Neuronal stem cell (in vitro differentiated cells): Measurements from ENCODE around the gene ABCC1.

Experiments
- DNase-seq: peaks from one replicate; pipeline ENCODE4 v3.0.0-alpha.2; 2013; ENCODE audit warnings: low spot score
- H2AFZ ChIP-seq: one replicate; pipeline ENCODE4 v1.6.1; 2013; ENCODE audit warnings: mild to moderate bottlenecking, low read length, inconsistent platforms
- H2AK5ac ChIP-seq: 2 replicates; pipeline ENCODE4 v1.6.1; 2013; ENCODE audit warnings: low read depth, mild to moderate bottlenecking, inconsistent platforms, low read length, moderate library complexity, mixed read lengths
- H2BK120ac ChIP-seq: 2 replicates; pipeline ENCODE4 v1.6.1; 2013; ENCODE audit warnings: low read depth, mild to moderate bottlenecking, inconsistent platforms, low read length, moderate library complexity, mixed read lengths
- H2BK12ac ChIP-seq: one replicate; pipeline ENCODE4 v1.6.1; 2013; ENCODE audit warnings: low read length, inconsistent platforms
- H2BK15ac ChIP-seq: 2 replicates; pipeline ENCODE4 v1.6.1; 2013; ENCODE audit warnings: mild to moderate bottlenecking, low read length, inconsistent platforms, mixed read lengths
- H2BK5ac ChIP-seq: one replicate; pipeline ENCODE4 v1.6.1; 2013; ENCODE audit warnings: inconsistent platforms, mild to moderate bottlenecking, low read length, moderate library complexity
- H3K14ac ChIP-seq: one replicate; pipeline ENCODE4 v1.6.1; 2013; ENCODE audit warnings: low read length, inconsistent platforms
- H3K18ac ChIP-seq: 2 replicates; pipeline ENCODE4 v1.6.1; 2013; ENCODE audit warnings: low read length, inconsistent platforms
- H3K23ac ChIP-seq: 2 replicates; pipeline ENCODE4 v1.6.1; 2013; ENCODE audit warnings: low read depth, mild to moderate bottlenecking, mixed read lengths, low read length, inconsistent platforms; ENCODE audit not compliant: poor library complexity
- H3K27ac ChIP-seq: replicated peaks from 3 replicates; pipeline ENCODE4 v1.5.1; 2013; ENCODE audit warnings: low read length, inconsistent platforms
- H3K27me3 ChIP-seq, 3 experiments: 2 replicates each; pipeline ENCODE4 v1.6.1; 2013; ENCODE audit warnings: low read length in 3 of 3, mild to moderate bottlenecking in 2 of 3, inconsistent platforms in 1 of 3, low read depth in 1 of 3, mixed read lengths in 1 of 3, moderate library complexity in 1 of 3; ENCODE audit not compliant: control insufficient read depth in 3 of 3, insufficient read depth in 3 of 3
- H3K36me3 ChIP-seq, 2 donors: replicated peaks in 1 of 2; 2 replicates each; pipeline ENCODE4 v1.6.1; 2013; ENCODE audit warnings: low read length in 2 of 2; ENCODE audit not compliant: control insufficient read depth in 2 of 2, insufficient read depth in 2 of 2
- H3K4ac ChIP-seq: 2 replicates; pipeline ENCODE4 v1.6.1; 2013; ENCODE audit warnings: inconsistent platforms, mild to moderate bottlenecking, low read length, moderate library complexity
- H3K4me1 ChIP-seq, 2 donors: 1 replicate in 1 of 2; 2 replicates in 1 of 2; pipeline ENCODE4 v1.6.1; 2013; ENCODE audit warnings: low read length in 2 of 2, low read depth in 1 of 2; ENCODE audit not compliant: control insufficient read depth in 2 of 2, insufficient read depth in 1 of 2
- H3K4me2 ChIP-seq: one replicate; pipeline ENCODE4 v1.6.1; 2013; ENCODE audit warnings: mild to moderate bottlenecking, low read length, inconsistent platforms; ENCODE audit not compliant: insufficient read depth, poor library complexity, severe bottlenecking
- H3K4me3 ChIP-seq, 2 donors: 2 replicates each; pipeline ENCODE4 v1.5.1; 2013; ENCODE audit warnings: low read length in 2 of 2, mild to moderate bottlenecking in 2 of 2, inconsistent platforms in 1 of 2, moderate library complexity in 1 of 2
- H3K79me1 ChIP-seq: one replicate; pipeline ENCODE4 v1.6.1; 2013; ENCODE audit warnings: low read depth, mild to moderate bottlenecking, inconsistent platforms, low read length, moderate library complexity
- H3K9ac ChIP-seq: one replicate; pipeline ENCODE4 v1.6.1; 2013; ENCODE audit warnings: mild to moderate bottlenecking, low read depth, low read length, inconsistent platforms; ENCODE audit not compliant: poor library complexity
- H3K9me3 ChIP-seq, 2 donors: replicated peaks in 1 of 2; 2 replicates each; pipeline versions ENCODE3 to v1.6.1; 2013; ENCODE audit warnings: low read length in 2 of 2, mild to moderate bottlenecking in 2 of 2, inconsistent platforms in 1 of 2, low read depth in 1 of 2, mixed read lengths in 1 of 2, moderate library complexity in 1 of 2; ENCODE audit not compliant: control insufficient read depth in 2 of 2, insufficient read depth in 1 of 2
- H4K8ac ChIP-seq: one replicate; pipeline ENCODE4 v1.6.1; 2013; ENCODE audit warnings: low read depth, mild to moderate bottlenecking, inconsistent platforms, low read length, moderate library complexity
- H4K91ac ChIP-seq: one replicate; pipeline ENCODE4 v1.6.1; 2013; ENCODE audit warnings: low read length, low read depth, mild to moderate bottlenecking, inconsistent platforms; ENCODE audit not compliant: poor library complexity
- WGBS, 2 donors: extraction: QIAGEN DNeasy Blood & Tissue Kit; methylation state at CpG; one replicate each; pipeline ENCODE4 v1.1.7; 2013; ENCODE audit warnings: missing lambda C conversion rate in 2 of 2, mixed read lengths in 1 of 2; ENCODE audit not compliant: insufficient read length in 2 of 2, insufficient replicate concordance in 1 of 2; ENCODE audit errors: extremely low coverage in 2 of 2; 5-methylcytosine and 5-hydroxymethylcytosine counted together

The ABCC1 gene

DNA sequence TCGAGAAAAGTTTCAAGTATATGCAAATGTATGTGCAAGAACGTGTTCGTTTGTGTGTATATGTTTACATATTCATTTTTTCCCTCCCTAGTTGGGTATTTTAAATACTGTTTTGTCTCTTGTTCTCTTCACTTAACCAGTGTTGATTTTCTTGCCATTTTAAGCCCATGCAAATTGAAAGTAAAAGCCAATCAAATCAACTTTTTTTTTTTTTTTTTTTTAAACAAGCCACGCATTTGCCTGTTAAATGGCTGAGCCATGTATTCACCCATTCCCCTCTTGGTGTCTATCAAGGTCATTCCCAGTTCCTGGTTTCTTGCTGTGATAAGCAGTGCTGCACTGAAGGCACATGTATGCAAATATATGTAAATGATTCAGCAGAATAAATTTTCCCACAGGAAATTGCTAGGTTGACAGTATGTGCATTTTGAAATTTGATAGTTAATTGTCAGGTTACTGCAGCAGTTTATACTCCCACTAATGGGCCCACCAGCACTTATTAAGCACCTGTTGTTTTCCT, 12.2 kb downstream of the ABCC1 start:
- Histone ChIP-seq H3K27ac (no peak overlapping the region), H2BK12ac (no peak overlapping the region), H3K4me2 (no peak overlapping the region), H3K27me3 (no peaks in the 10 kb centered on the region), H2AK5ac (no peak overlapping the region), H2BK5ac (no peak overlapping the region), H2BK15ac (no peak overlapping the region), H3K18ac (no peak overlapping the region), H3K14ac (no peak overlapping the region), H3K4me3 (no peak overlapping the region), H4K8ac (no peak overlapping the region), H3K4me1 (peaks cover 0 to 15% of the 10 kb centered on the region in 2 donors), H4K91ac (no peak overlapping the region), H3K4ac (no peak overlapping the region), H3K23ac (no peak overlapping the region), H3K79me1 (peaks cover 9% of the 10 kb centered on the region), H3K9me3 (peaks cover 0 to 4% of the 10 kb centered on the region in 2 donors), H3K36me3 (peaks cover 0 to 2% of the 10 kb centered on the region in 2 donors), H2AFZ (no peak overlapping the region), H3K9ac (no peak overlapping the region), H2BK120ac (no peak overlapping the region)
- WGBS, 2 donors: no CpG with 5 or more reads among the region's 4 CpGs
- no peak for DNase-seq

DNA sequence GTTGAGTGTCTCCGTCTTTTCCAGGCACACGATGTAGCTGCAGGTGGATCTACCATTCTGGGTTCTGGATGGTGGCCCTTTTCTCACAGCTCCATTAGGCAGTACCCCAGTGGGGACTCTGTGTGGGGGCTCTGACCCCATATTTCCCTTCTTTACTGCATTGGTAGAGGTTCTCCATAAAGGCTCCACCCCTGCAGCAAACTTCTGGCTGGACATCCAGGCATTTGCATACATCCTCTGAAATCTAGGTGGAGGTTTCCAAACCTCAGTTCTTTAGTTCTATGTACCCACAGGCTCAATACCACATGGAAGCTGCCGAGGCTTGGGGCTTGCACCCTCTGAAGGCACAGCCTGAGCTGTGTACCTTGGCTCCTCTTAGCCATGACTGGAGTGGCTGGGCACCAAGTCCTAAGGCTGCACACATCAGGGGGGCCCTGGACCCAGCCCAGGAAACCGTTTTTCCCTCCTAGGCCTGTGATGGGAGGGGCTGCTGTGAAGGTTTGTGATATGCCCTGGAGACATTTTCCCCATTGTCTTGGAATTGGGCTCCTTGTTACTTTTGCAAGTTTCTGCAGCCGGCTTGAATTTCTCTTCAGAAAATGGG, 14.0 kb downstream of the ABCC1 start:
- Histone ChIP-seq H2AK5ac (no peak overlapping the region), H2BK12ac (no peak overlapping the region), H3K18ac (no peak overlapping the region), H3K4ac (no peak overlapping the region), H3K23ac (no peak overlapping the region), H2BK120ac (no peak overlapping the region), H3K14ac (no peak overlapping the region), H3K9ac (no peak overlapping the region), H3K4me2 (no peak overlapping the region), H3K27me3 (no peaks in the 10 kb centered on the region), H2BK15ac (no peak overlapping the region), H3K4me1 (peaks cover 0 to 13% of the 10 kb centered on the region in 2 donors), H2AFZ (no peak overlapping the region), H3K36me3 (peaks cover 0 to 2% of the 10 kb centered on the region in 2 donors), H4K91ac (no peak overlapping the region), H2BK5ac (no peak overlapping the region), H3K4me3 (no peak overlapping the region), H3K79me1 (peaks cover 9% of the 10 kb centered on the region), H4K8ac (no peak overlapping the region), H3K27ac (no peak overlapping the region), H3K9me3 (peaks cover 0 to 4% of the 10 kb centered on the region in 2 donors)
- no peak for DNase-seq
- WGBS, 2 donors: no CpG with 5 or more reads among the region's 5 CpGs

DNA sequence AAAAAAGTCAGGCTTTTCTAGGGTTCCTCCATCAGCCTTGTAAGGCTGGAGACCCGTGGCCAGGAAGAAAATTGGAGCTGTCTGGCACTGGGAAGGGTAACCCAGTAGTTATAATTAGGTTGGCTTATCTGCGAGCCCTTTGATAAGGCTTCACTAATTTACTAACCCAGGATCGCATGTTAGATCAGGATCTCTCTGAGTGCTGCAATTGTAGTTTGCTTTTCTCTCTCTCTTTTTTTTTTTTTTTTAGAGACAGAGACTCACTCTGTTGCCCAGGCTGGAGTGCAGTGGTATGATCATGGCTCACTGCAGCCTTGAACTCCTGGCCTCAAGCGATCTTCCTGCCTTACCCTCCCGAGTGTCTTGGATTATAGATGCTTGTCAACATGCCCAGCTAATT, 17.0 kb downstream of the ABCC1 start:
- no CpG with 5 or more reads among the region's 5 CpGs for WGBS, 2 donors
- no peak for DNase-seq
- no peak overlapping the region for H4K8ac ChIP-seq
- no peak overlapping the region for H4K91ac ChIP-seq
- no peaks in the 10 kb centered on the region for H3K36me3 ChIP-seq
- H3K4me2 ChIP-seq: no peak overlapping the region
- no peak overlapping the region for H2BK15ac ChIP-seq
- peaks cover 5 to 7% of the 10 kb centered on the region in 2 donors for H3K9me3 ChIP-seq
- no peak overlapping the region for H3K14ac ChIP-seq
- peaks cover 13% of the 10 kb centered on the region for H3K79me1 ChIP-seq
- H3K4ac ChIP-seq: no peak overlapping the region
- H2BK12ac ChIP-seq: no peak overlapping the region
- no peak overlapping the region for H2BK5ac ChIP-seq
- no peak overlapping the region for H2BK120ac ChIP-seq
- H3K27me3 ChIP-seq: no peaks in the 10 kb centered on the region
- no peak overlapping the region for H3K18ac ChIP-seq
- H3K4me1 ChIP-seq: peaks cover 0 to 4% of the 10 kb centered on the region in 2 donors
- H3K4me3 ChIP-seq: no peak overlapping the region
- no peak overlapping the region for H3K9ac ChIP-seq
- H3K27ac ChIP-seq: no peak overlapping the region
- no peak overlapping the region for H3K23ac ChIP-seq
- H2AK5ac ChIP-seq: no peak overlapping the region
- H2AFZ ChIP-seq: no peak overlapping the region

DNA sequence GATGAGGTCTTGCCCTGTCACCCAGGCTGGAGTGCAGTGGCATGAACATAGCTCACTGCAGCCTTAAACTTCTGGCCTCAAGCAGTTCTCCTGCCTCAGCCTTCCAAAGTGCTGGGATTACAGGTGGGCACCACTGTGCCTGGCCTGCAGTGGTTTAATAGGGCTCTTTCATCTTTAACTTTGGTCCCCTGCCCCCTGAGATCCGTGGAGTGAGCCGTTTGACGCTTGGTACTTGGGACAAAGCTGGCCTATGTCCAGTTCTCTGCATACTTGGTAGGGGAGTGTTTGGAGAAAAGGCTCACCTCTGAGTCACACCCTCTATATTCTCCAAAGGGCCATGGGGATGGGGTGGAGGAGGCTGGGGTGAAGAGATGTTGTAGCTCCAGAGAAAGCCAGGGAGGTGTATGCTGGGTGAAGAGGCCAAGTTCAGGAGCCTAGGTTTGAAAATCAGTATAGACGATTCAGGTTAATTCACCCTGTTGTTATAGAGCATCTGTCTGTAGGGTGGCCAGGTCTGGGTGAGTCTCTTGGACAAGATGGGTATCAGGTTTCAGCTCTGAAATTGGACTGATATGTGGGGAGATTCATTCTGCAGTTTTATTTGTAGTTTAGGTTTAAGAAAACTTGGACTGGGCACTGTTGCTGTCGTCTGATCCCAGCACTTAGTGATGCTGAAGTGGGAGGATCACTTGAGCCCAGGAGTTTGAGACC, 17.6 kb downstream of the ABCC1 start:
- no peak overlapping the region for H3K4me2 ChIP-seq
- DNase-seq: no peak
- H3K36me3 ChIP-seq: no peaks in the 10 kb centered on the region
- no peak overlapping the region for H4K8ac ChIP-seq
- WGBS, 2 donors: no CpG with 5 or more reads among the region's 5 CpGs
- H3K9ac ChIP-seq: no peak overlapping the region
- H3K4me1 ChIP-seq: peaks cover 0 to 4% of the 10 kb centered on the region in 2 donors
- no peaks in the 10 kb centered on the region for H3K27me3 ChIP-seq
- H3K14ac ChIP-seq: no peak overlapping the region
- H3K79me1 ChIP-seq: peaks cover 13% of the 10 kb centered on the region
- H2AFZ ChIP-seq: no peak overlapping the region
- no peak overlapping the region for H3K27ac ChIP-seq
- no peak overlapping the region for H4K91ac ChIP-seq
- H2BK120ac ChIP-seq: no peak overlapping the region
- H3K23ac ChIP-seq: no peak overlapping the region
- no peak overlapping the region for H3K4me3 ChIP-seq
- no peak overlapping the region for H2BK5ac ChIP-seq
- no peak overlapping the region for H3K18ac ChIP-seq
- no peak overlapping the region for H2BK12ac ChIP-seq
- no peak overlapping the region for H2AK5ac ChIP-seq
- peaks cover 6 to 11% of the 10 kb centered on the region in 2 donors for H3K9me3 ChIP-seq
- no peak overlapping the region for H3K4ac ChIP-seq
- H2BK15ac ChIP-seq: no peak overlapping the region
